PFSK-1 (cell line): ENCODE measurements around the gene PAK1.

Experiments used
- REST ChIP-seq, 2 experiments: IDR thresholded peaks; 2 replicates each; pipeline versions ENCODE4 v1.6.1 to v1.8.0; 2011 to 2012; ENCODE audit warnings: low read depth in 2 of 2, low read length in 2 of 2, control low read depth in 1 of 2, inconsistent platforms in 1 of 2, mild to moderate bottlenecking in 1 of 2, moderate library complexity in 1 of 2; ENCODE audit not compliant: insufficient read depth in 1 of 2
- SIN3A ChIP-seq: IDR thresholded peaks from 2 replicates; pipeline ENCODE4 v1.6.1; 2012; ENCODE audit warnings: mild to moderate bottlenecking, low read length, moderate library complexity, borderline replicate concordance; ENCODE audit not compliant: insufficient read depth

GRCh38 chr11:77444261-77444660 lies 29.6 kb downstream of the PAK1 start:
- TF ChIP-seq SIN3A (no peak), REST (IDR thresholded peaks at IDR 0.05; ENCODE audit: insufficient read depth in 1 of 2, low read depth in 2 of 2, low read length in 2 of 2) (no peak)
